Fibroblast of lung (primary cell): ENCODE data around the gene ZNF730. TPM values are rescaled to one million over a fixed set of nuclear protein-coding genes. Genes with fewer than 3 reads are reported as not detected.

Experiments used
- DNase-seq, 2 donors: peaks; one replicate each; pipeline versions ENCODE4 v3.0.0 to v3.0.0-alpha.2; 2010; ENCODE audit warnings: low read depth in 2 of 2
- H2AFZ ChIP-seq: 2 replicates; pipeline ENCODE4 v1.5.1; 2012; ENCODE audit warnings: low read length, control low read depth, inconsistent platforms
- H3K27ac ChIP-seq: 2 replicates; pipeline ENCODE4 v1.5.1; 2011; ENCODE audit warnings: low read length, control low read depth; ENCODE audit not compliant: insufficient read depth
- H3K27me3 ChIP-seq: 2 replicates; pipeline ENCODE4 v1.5.1; 2011; ENCODE audit warnings: mild to moderate bottlenecking, low read length; ENCODE audit not compliant: control insufficient read depth, insufficient read depth
- H3K36me3 ChIP-seq: 2 replicates; pipeline ENCODE4 v1.5.1; 2011; ENCODE audit warnings: low read length; ENCODE audit not compliant: control insufficient read depth, insufficient read depth
- H3K4me1 ChIP-seq: 2 replicates; pipeline ENCODE4 v1.5.1; 2011; ENCODE audit warnings: low read length; ENCODE audit not compliant: control insufficient read depth, insufficient read depth; ENCODE audit errors: extremely low read depth
- H3K4me2 ChIP-seq: 2 replicates; pipeline ENCODE4 v1.5.1; 2011; ENCODE audit warnings: low read length, control low read depth; ENCODE audit not compliant: insufficient read depth; ENCODE audit errors: extremely low read depth
- H3K4me3 ChIP-seq, 4 experiments: fragments of 200-600 bp in 1 of 4; sonication (generic) in 1 of 4; replicated peaks in 1 of 4; 2 replicates each; pipeline ENCODE4 v1.5.1; 2011 to 2016; ENCODE audit warnings: low read length in 4 of 4, low read depth in 3 of 4, mild to moderate bottlenecking in 3 of 4, control low read depth in 2 of 4, inconsistent platforms in 1 of 4, mixed read lengths in 1 of 4; ENCODE audit not compliant: insufficient read depth in 1 of 4; ENCODE audit errors: control extremely low read depth in 1 of 4
- H3K79me2 ChIP-seq: 2 replicates; pipeline ENCODE4 v1.5.1; 2012; ENCODE audit warnings: mild to moderate bottlenecking, low read length, inconsistent platforms; ENCODE audit not compliant: control insufficient read depth, insufficient read depth
- H3K9ac ChIP-seq: 2 replicates; pipeline ENCODE4 v1.5.1; 2011; ENCODE audit warnings: mild to moderate bottlenecking, low read length, control low read depth; ENCODE audit not compliant: insufficient read depth
- H3K9me3 ChIP-seq: 2 replicates; pipeline ENCODE4 v1.5.1; 2012; ENCODE audit warnings: low read depth, low read length; ENCODE audit not compliant: control insufficient read depth, insufficient read depth
- H4K20me1 ChIP-seq: 2 replicates; pipeline ENCODE4 v1.5.1; 2011; ENCODE audit warnings: low read length; ENCODE audit not compliant: control insufficient read depth, insufficient read depth; ENCODE audit errors: extremely low read depth
- CTCF ChIP-seq, 2 donors: IDR thresholded peaks in 1 of 2; conservative IDR thresholded peaks in 1 of 2; 1 replicate in 1 of 2; 2 replicates in 1 of 2; pipeline ENCODE4 v1.5.1; 2011 to 2012; ENCODE audit warnings: low read length in 2 of 2, control low read depth in 1 of 2, inconsistent platforms in 1 of 2, low read depth in 1 of 2, mild to moderate bottlenecking in 1 of 2
- EZH2 ChIP-seq: IDR thresholded peaks from 2 replicates; pipeline ENCODE4 v1.5.1; 2012; ENCODE audit warnings: low read length, control low read depth, mild to moderate bottlenecking; ENCODE audit errors: missing control alignments
- polyA minus RNA-seq: library from RNA; depleted of rRNA, polyadenylated mRNA; stranded (reverse); fragments of >200 nt; gene quantifications from 2 replicates; pipeline ENCODE4 v1.2.3, GENCODE V29; 2011; ENCODE audit warnings: low replicate concordance
- polyA plus RNA-seq, 2 donors: library from polyadenylated mRNA; depleted of rRNA in 1 of 2; stranded (reverse) in 1 of 2; unstranded in 1 of 2; fragments of >200 nt; gene quantifications; 2 replicates each; pipeline ENCODE4 v1.2.1, GENCODE V29; 2011 to 2012; ENCODE audit warnings: missing spikeins in 1 of 2
- total RNA-seq: library from RNA; depleted of rRNA; stranded (reverse); fragments of >200 nt; gene quantifications from 2 replicates; pipeline ENCODE4 v1.2.1, GENCODE V29; 2014

The ZNF730 gene
- total RNA-seq (1.0 and 1.3 TPM in 2 replicates), polyA plus RNA-seq (0.66 and 1.4 TPM in 2 replicates), polyA minus RNA-seq (0.93 TPM in 1 of 2 replicates, not detected in the other)
- 0.37 and 0.58 TPM in 2 replicates for polyA plus RNA-seq (2012)

GRCh38 chr19:23116802-23117571 is at the start of gene ZNF730:
Gene ZNF730 (plus strand): TSS chr19:23117025. CDS start chr19:23117174, 149 bp downstream.
- Histone ChIP-seq H3K4me1 (no peaks in the 10 kb centered on the region), H3K4me2 (peak within 1 kb of the TSS; percentile 83), H3K9me3 (no peaks in the 10 kb centered on the region), H3K36me3 (no peaks in the 10 kb centered on the region), H3K4me3 (peak within 1 kb of the TSS; percentile 77 to 87 (median 83)), H3K27me3 (no peaks in the 10 kb centered on the region), H3K27ac (peak within 1 kb of the TSS; percentile 82), H2AFZ (peak within 1 kb of the TSS; percentile 98), H3K9ac (peak within 1 kb of the TSS; percentile 72), H3K79me2 (no peaks in the 10 kb centered on the region), H4K20me1 (no peaks in the 10 kb centered on the region)
- TF ChIP-seq CTCF (conservative IDR thresholded peaks at IDR 0.05 in 1 of 2, IDR thresholded peaks at IDR 0.05 in 1 of 2; ENCODE audit: low read depth in 1 of 2, low read length in 2 of 2), result no peak
- no peak for TF ChIP-seq EZH2
- DNase-seq, result peak; percentile 82 to 83

GRCh38 chr19:23070353-23071146 is 46.3 kb upstream of the ZNF730 start:
- peak; percentile 33 to 62 for TF ChIP-seq CTCF (conservative IDR thresholded peaks at IDR 0.05 in 1 of 2, IDR thresholded peaks at IDR 0.05 in 1 of 2; ENCODE audit: low read depth in 1 of 2, low read length in 2 of 2)
- TF ChIP-seq EZH2, result no peak
- peak overlapping the region in 2 of 4 experiments; percentile 59 to 61 for H3K4me3 ChIP-seq
- H3K79me2 ChIP-seq, result no peaks in the 10 kb centered on the region
- H2AFZ ChIP-seq, result peak overlapping the region; percentile 78
- H3K4me1 ChIP-seq, result no peaks in the 10 kb centered on the region
- peak overlapping the region; percentile 71 for H3K4me2 ChIP-seq
- H3K36me3 ChIP-seq, result no peaks in the 10 kb centered on the region
- H3K27ac ChIP-seq, result no peak overlapping the region
- H3K9ac ChIP-seq, result no peak overlapping the region
- no peaks in the 10 kb centered on the region for H4K20me1 ChIP-seq
- H3K27me3 ChIP-seq, result no peaks in the 10 kb centered on the region
- DNase-seq, result peak; percentile 17 to 54
- H3K9me3 ChIP-seq, result no peaks in the 10 kb centered on the region

- no peak overlapping the region for H3K9ac ChIP-seq
- peak; percentile 24 to 36 for DNase-seq
- H3K79me2 ChIP-seq, result no peaks in the 10 kb centered on the region
- no peaks in the 10 kb centered on the region for H3K36me3 ChIP-seq
- H3K4me2 ChIP-seq, result peak overlapping the region; percentile 71
- H3K4me1 ChIP-seq, result no peaks in the 10 kb centered on the region
- no peak for TF ChIP-seq EZH2
- TF ChIP-seq CTCF (conservative IDR thresholded peaks at IDR 0.05 in 1 of 2, IDR thresholded peaks at IDR 0.05 in 1 of 2; ENCODE audit: low read depth in 1 of 2, low read length in 2 of 2), result no peak
- H3K27ac ChIP-seq, result no peak overlapping the region
- no peaks in the 10 kb centered on the region for H4K20me1 ChIP-seq
- H3K9me3 ChIP-seq, result no peaks in the 10 kb centered on the region
- H2AFZ ChIP-seq, result peak overlapping the region; percentile 78
- no peaks in the 10 kb centered on the region for H3K27me3 ChIP-seq
- H3K4me3 ChIP-seq, result peak overlapping the region; percentile 27 to 61 (median 50)
Measured at GRCh38 chr19:23071147-23071511, 45.7 kb upstream of the ZNF730 start.
